ENCODE results near the gene IQGAP3.

- TF ChIP-seq CTCF (IDR thresholded peaks at IDR 0.05) = no peak
- TF ChIP-seq POLR2AphosphoS5 (IDR thresholded peaks at IDR 0.05; ENCODE audit: low read depth, low read length) = no peak
Observed at GRCh38 chr1:156523801-156524480, 48.4 kb downstream of the IQGAP3 start.
